Coronary artery (tissue), 2 donors: ENCODE measurements around the gene FBXW7.

ENCODE experiments used
- DNase-seq: peaks from one replicate; pipeline ENCODE4 v3.0.0-alpha.2; 2017; ENCODE audit warnings: low spot score
- H3K27ac ChIP-seq, 2 donors: fragments of 200-600 bp; sonication (generic); one replicate each; pipeline ENCODE4 v1.5.1; 2016 to 2019
- H3K4me3 ChIP-seq: fragments of 200-600 bp; sonication (generic); 2 replicates; pipeline ENCODE4 v1.5.1; 2016; ENCODE audit warnings: mild to moderate bottlenecking, moderate library complexity
- TF ChIP-seq, protein P1 (sequence below): fragments of 200-600 bp; sonication (generic); IDR thresholded peaks from one replicate; pipeline ENCODE4 v1.5.1; 2019; ENCODE audit warnings: antibody characterized with exemption

The FBXW7 gene

DNA sequence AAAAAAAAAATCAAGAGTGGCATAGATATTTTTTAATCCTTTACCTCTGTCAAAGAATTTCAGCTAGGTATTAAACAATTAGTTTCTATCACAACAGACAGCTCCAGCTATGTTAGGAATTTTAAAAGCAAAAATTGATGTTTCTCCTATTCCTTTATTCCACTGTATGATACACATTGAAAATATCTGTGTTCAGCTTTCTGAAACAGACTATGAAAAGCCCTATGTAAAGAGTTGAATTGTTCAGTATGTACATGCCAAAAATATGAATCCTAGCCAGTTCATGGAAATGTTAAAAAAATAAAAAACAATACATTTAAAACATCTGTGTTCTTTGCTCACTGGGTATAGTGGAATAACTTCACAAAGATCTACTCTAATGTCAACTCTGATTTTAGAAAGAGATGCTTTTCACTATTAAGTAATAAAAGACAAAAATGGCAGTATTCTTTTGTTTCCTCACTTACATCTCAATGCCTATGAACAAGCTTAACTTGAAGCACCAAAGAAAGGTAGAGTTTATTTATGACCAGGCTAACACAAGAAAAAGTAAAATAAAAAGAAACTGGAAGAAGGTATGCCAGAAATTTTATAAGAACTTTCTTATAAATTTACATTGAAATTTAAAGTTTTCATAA lies 32.1 kb downstream of the FBXW7 start:
- Histone ChIP-seq H3K4me3 (no peak overlapping the region), H3K27ac (no peak overlapping the region)
- no peak for DNase-seq
- TF ChIP-seq, protein P1, sequence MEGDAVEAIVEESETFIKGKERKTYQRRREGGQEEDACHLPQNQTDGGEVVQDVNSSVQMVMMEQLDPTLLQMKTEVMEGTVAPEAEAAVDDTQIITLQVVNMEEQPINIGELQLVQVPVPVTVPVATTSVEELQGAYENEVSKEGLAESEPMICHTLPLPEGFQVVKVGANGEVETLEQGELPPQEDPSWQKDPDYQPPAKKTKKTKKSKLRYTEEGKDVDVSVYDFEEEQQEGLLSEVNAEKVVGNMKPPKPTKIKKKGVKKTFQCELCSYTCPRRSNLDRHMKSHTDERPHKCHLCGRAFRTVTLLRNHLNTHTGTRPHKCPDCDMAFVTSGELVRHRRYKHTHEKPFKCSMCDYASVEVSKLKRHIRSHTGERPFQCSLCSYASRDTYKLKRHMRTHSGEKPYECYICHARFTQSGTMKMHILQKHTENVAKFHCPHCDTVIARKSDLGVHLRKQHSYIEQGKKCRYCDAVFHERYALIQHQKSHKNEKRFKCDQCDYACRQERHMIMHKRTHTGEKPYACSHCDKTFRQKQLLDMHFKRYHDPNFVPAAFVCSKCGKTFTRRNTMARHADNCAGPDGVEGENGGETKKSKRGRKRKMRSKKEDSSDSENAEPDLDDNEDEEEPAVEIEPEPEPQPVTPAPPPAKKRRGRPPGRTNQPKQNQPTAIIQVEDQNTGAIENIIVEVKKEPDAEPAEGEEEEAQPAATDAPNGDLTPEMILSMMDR, result no peak

DNA sequence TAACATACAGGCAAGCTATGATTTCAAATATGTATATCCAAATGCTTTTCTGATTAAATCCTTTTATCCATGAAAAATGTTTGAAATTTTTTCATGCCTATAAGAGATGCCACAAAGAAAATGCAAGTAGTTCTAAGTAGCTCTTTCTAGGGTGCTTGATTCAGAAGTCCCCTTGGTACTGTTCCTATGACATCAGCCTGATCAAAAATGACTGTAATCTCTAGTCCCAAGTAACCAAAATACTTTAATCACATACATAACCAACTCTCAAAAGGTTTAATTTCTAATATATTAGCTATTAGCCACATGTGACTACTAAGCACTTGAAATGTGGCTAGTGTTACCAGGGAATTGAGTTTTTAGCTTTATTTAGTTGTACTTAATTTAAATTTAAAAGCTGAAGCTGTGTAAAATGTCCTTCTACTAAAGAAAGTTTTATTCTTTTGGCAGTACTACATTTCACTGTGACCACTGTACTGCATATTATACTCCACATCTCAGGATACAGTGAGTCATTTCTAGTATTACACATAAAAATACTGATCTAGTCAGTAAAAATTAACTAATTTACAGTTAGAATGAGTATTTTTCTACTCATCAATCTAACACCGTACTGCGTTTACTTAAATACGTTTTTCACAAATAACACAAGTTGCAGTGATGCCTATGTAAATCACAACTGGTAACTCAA lies 33.9 kb downstream of the FBXW7 start:
- no peak for DNase-seq

DNA sequence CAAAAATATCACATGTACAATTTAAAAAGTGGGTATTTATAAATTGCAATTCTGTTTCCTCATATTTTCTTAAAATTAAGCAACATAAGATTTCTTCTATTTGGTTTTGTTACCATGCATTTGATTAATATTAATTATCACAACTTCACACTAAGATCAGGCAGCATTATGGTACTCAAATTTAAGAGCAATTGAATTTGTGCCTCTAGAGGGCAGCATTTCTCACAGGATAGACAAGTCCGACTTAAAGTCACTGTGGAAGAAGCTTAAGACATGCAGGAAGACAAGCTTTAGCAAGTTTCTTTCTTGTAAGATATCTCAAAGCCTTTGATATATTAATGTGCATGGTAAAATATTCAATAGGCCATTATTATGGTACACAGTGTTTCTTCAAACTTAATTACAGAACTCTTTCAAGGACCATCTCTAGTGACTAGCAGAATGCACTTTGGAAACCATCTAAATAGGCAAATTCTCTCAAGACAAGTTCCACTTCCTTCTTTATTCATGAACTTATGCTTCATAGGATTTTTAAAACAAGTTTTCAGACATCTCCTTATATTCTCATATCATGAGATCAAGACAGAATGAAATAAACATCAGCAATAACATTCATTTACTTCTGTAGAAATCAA lies 35.0 kb downstream of the FBXW7 start:
- DNase-seq, result no peak
- no peak overlapping the region for H3K4me3 ChIP-seq
- TF ChIP-seq, protein P1, result peak; percentile 43
- H3K27ac ChIP-seq, result no peak overlapping the region

More for the DNA sequence above, 33.9 kb downstream of the FBXW7 start:
- TF ChIP-seq, protein P1, result no peak
- Histone ChIP-seq H3K27ac (no peak overlapping the region), H3K4me3 (no peak overlapping the region)

DNA sequence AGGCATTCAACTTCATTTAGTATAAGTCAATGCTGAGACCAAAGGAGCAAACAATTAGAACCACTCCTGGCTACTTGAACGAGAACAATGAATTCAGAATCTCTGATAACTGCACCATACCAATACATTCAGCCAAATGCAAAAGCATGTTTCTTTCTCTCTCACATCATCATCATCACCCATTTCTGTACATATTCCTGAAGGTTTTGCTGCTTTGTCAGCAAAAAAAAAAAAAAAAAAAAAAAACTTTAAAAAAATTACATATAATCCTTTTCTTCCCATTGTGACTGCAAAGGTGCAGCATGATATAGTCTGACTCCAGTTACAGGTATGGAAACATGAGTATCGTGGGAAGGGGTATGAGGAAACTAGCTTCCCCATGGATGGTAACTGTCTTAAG lies 35.6 kb downstream of the FBXW7 start:
- TF ChIP-seq, protein P1, result no peak
- Histone ChIP-seq H3K27ac (no peak overlapping the region), H3K4me3 (no peak overlapping the region)
- no peak for DNase-seq

DNA sequence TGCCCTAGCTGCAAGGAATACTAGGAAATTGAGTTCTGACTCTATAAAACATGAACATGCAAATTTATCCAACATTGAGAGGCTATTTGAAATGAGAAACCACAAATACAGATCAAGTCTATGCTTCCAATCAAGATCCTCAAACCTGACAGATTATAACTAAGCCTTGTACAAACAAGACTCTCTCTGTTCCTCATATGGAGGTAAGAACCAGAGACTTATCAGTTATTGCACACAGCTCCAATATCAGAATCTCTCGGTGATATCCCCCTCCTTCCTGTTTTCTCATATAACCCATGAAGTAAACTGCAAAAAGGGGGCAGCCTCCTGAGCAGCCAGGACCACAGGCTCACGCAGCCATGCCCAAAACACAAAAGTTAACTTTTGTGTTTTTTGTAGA lies 36.5 kb downstream of the FBXW7 start:
- no peak overlapping the region for H3K27ac ChIP-seq
- TF ChIP-seq, protein P1, result no peak
- DNase-seq, result no peak

DNA sequence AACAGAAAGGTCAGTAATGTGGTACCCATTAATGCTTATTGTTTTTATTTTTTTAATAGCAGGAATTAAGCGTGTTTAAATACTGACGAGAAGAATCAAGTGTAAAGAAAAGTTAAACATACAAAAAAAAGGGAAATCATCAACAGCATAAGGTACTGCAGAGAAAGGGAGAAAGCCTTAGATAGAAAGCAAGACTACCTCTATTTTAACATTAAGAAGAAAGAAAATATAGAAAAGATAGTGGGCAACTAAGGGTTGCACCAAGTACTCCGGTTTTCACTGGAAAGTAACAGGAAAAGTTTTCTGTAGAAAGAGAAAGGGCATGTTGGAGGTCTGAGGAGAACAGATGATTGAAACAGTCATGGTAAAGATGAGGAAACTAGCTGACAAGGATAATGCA lies 41.9 kb downstream of the FBXW7 start:
- no peak overlapping the region for H3K27ac ChIP-seq
- TF ChIP-seq, protein P1, result no peak
- no peak for DNase-seq
- H3K4me3 ChIP-seq, result no peak overlapping the region

More for the DNA sequence above, 36.5 kb downstream of the FBXW7 start:
- no peak overlapping the region for H3K4me3 ChIP-seq

DNA sequence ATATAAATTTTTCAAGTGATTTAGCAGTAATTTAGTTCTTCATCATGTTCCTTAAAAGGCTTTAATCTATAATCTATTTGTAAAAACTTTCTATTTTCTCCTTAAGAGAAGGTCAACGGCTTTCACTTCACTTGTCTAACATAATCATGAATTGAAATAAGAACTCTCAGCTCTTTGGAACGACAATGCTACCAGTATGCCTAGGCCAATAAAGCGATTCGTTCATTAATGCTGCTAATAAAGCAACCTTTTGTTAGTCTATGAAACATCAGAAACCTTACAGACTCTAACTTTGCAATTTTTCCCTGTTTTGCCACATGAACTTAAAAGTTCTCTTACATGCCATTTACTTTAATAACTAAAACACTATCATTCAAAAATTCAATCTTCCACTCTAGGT lies 47.6 kb downstream of the FBXW7 start:
- H3K27ac ChIP-seq, result no peak overlapping the region
- H3K4me3 ChIP-seq, result no peak overlapping the region
- TF ChIP-seq, protein P1, result no peak
- no peak for DNase-seq
